Fibroblast of skin of right quadriceps (primary cell): ENCODE results near the gene TOM1L1.
"Not testable (repeated sequence)": the region's sequence is repeated elsewhere in the genome, so short reads cannot be mapped to it uniquely, and the experiment has no call there.

ENCODE experiments used
- DNase-seq: peaks from one replicate; pipeline ENCODE4 v3.0.0-alpha.2; 2013

Gene TOM1L1, protein sequence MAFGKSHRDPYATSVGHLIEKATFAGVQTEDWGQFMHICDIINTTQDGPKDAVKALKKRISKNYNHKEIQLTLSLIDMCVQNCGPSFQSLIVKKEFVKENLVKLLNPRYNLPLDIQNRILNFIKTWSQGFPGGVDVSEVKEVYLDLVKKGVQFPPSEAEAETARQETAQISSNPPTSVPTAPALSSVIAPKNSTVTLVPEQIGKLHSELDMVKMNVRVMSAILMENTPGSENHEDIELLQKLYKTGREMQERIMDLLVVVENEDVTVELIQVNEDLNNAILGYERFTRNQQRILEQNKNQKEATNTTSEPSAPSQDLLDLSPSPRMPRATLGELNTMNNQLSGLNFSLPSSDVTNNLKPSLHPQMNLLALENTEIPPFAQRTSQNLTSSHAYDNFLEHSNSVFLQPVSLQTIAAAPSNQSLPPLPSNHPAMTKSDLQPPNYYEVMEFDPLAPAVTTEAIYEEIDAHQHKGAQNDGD

DNA sequence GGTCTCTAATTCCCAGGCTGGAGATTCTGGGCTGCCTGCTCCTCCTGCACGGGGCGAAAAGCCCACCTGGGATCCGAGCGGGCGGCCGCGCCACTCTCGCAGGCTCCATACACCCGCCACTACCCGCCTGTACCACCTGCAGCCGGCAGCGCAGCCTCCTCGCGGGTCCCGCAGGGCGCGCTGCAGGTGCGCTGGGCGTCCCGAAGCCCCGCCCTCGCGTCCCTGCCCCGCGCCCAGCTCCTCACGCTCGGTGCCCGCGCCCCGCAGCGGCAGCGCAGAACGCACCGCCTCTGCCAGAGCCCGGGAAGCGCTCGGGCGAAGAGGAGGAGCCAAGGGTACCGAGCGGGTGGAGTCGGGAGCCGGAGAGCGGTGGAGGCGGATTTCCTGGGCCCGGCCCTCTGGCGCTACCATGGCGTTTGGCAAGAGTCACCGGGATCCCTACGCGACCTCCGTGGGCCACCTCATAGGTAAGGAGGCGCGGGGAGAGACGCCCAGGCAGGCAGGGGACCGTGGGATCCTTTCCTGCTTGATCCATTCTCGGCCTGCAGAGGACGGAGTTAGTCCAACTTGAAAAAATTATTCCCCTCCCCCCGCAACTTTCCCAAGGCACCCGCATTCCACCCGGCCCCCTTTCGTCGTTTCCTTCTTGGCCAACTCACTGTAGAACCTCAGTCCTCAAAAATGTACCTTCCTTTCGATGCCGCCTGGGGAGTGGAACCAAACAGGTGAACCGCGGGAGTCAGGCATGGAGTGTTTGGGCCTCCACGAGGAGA, at the start of gene TOM1L1:
TSS of gene TOM1L1 (plus strand) at position 396 of the 773 bp plus-strand sequence. CDS start at position 410, 14 bp downstream.
- DNase-seq, result peak; percentile 50

GRCh38 chr17:54859187-54859586, 41.5 kb upstream of the TOM1L1 start:
- no peak for DNase-seq

DNA sequence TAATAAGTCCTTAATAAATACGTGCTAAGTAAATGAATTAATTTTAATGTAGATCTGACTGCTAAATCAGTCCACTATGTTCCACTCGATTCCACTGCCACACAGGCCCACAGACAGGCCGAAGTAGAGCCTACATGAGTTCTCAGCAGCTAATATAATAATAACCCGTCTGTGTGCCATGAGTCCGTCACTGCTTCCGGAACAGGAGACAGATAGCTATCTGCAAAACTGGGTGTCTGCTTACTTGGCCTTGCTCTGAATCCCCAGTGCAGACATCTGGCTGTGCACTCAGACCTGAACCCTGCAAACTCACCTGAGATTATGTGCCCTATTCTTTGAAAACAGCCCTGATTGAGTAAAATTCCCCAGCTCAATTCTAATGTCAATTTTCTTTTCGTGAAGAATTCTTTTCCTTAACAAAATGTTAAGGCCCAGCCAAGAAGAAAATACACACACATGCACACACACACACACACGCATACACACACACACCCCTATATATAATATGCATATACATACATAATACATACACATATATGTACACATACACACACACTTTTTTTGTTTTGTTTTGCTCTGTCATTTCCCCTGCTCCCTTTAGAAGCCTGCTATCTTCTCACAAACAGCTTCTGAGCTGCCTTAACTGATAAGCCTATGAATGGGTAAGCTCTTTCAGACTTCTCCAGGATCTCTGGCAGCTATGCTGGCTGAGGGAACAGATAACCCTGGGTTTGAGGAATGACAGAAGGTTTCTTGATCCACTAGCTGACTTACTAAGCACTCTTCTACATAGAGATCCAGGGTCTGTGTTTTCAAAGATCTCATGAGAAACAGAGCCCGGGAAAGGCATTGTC, 39.8 kb upstream of the TOM1L1 start:
- DNase-seq, result no peak

DNA sequence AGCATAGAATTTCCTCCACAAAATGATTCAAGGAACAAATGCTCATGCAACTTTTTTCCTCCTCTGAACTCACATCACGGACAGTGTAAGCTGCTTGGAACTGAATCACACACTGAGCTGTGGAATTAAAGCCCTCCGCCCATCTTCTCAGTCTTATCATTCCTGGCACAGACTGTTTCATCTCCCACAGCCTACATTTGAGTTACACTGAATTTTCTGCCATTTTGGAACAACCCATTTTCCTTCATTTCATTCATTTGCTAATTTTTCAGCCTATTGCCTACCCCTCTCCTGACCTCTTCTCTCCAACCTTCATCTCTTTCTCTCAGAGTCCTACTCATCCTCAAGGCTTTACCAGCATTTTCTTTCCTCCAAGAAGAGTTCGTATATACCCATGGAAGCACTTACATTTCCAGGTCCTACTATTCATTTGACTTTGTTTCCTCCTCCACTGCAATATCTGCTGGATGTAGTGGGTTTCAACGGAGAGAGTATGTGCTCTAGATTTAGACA, 39.1 kb upstream of the TOM1L1 start:
- DNase-seq, result no peak

DNA sequence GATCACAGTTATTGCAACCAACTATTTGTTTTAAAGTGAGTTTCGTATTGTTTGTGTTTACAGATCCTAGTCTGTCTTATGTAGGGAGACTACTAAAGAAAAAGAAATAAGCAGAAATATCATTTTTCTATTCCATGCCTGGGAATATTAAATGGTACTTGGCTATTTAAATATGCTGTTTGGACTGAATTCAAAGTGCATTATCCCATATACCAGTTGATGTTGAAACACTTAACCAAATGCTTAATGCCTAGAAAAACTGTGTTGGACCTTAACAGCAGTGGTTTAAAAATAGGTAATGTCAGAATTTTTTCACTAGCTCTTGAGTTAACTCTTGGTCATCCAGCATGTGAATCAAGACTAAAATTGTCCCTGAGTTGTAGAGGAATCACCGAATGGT, 37.5 kb upstream of the TOM1L1 start:
- no peak for DNase-seq

- no peak for DNase-seq
Observed at GRCh38 chr17:54864070-54864469, 36.6 kb upstream of the TOM1L1 start.

DNA sequence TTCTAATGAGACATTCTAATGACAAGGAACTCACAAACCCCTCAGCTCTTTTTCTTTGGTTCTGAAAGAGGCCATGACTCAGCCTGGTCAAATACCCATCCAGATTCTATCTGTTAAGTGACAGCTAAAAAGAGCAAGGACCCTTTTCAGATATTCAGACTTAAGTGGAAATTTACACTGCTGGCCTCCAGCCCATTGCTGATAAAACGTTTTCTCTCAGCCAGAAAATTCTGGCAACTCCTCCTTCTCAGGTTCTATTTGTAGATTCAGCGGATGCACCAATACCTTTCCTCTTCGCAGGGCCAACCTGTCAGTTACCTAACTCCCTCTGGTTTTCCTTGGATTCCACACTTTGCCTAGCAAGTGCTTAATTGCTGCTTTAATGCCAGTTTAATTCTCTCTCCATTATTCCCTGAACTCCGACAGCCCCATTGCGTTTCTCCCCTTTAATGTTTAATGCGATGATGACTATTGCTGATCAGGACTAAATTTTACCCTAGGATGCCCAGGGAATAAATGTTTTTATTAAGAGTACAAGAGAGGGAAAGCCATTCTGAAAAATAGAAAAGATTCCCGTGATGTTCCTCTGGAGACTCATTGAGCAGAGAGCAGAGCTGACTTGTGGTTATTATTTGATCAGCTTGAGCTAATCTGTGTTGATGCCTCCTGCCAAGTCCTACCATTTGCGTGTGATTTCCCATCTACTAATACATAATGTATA, 35.9 kb upstream of the TOM1L1 start:
- no peak for DNase-seq

DNA sequence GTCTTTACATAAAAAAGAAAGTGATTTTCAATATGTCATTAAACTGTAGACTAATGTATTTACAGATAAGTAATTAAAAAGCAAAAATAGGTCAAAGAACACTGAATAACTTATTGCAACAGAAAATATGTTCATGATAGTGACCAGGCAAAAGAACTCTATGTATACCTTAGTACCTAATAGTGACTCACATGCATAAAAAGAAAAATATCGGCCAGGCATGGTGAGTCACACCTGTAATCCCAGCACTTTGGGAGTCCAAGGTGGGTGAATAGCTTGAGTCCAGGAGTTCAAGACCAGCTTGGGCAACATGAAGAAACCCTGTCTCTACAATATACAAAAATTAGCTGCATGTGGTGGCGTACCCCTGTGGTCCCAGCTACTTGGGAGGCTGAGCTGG, 33.0 kb upstream of the TOM1L1 start:
- no peak for DNase-seq

- no peak for DNase-seq
Observed at GRCh38 chr17:54870671-54871175, 29.9 kb upstream of the TOM1L1 start.

DNA sequence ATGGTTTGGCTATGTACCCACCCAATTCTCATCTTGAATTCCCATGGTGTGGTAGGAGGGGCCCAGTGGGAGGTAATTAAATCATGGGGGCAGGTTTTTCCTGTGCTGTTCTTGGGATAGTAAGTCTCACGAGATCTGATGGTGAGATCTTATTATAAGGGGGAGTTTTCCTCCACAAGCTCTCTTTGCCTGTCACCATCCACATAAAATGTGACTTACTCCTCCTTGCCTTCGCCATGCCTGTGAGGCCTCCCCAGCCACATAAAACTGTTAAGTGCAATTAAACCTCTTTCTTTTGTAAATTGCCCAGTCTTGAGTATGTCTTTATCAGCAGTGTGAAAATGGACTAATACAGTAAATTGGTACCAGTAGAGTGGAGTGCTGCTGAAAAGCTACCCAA, 24.7 kb upstream of the TOM1L1 start:
- not testable (repeated sequence) for DNase-seq

DNA sequence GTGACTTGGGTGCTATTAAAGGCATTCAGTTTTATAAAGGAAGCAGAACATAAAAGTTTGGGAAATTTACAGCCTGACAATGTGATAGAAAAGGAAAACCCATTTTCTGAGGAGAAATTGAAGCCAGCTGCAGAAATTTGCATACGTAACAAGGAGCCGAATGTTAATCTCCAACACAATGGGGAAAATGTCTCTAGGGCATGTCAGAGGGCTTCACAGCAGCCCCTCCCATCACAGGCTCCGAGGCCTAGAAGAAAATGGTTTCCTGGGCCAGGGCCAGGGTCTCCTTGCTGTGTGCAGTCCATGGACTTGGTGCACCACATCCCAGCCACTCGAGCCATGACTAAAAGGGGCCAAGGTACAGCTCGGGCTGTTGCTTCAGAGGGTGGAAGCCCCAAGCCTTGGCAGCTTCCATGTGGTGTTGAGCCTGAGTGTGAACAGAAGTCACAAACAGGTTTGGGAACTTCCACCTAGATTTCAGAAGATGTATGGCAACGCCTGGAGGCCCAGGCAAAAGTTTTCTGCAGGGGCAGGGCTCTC, 23.9 kb upstream of the TOM1L1 start:
- no peak for DNase-seq

GRCh38 chr17:54881255-54881972, 19.2 kb upstream of the TOM1L1 start:
- DNase-seq, result no peak

DNA sequence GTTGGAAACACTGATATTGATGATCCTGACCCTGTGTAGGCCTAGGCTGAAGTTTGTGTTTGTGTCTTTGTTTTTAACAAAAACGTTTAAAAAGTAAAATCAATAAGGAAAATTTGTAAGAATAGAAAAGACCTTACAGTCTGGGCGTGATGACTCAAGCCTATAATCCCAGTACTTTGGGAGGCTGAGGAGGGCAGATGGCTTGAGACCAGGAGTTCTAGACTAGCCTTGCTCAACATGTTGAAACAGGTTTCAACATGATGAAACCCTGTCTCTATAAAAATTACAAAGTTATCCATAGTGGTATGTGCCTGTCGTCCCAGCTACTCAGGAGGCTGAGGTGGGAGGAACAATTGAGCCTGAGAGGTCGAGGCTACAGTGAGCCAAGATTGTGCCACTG, 18.3 kb upstream of the TOM1L1 start:
- DNase-seq, result no peak

GRCh38 chr17:54882950-54883349, 17.7 kb upstream of the TOM1L1 start:
- no peak for DNase-seq

DNA sequence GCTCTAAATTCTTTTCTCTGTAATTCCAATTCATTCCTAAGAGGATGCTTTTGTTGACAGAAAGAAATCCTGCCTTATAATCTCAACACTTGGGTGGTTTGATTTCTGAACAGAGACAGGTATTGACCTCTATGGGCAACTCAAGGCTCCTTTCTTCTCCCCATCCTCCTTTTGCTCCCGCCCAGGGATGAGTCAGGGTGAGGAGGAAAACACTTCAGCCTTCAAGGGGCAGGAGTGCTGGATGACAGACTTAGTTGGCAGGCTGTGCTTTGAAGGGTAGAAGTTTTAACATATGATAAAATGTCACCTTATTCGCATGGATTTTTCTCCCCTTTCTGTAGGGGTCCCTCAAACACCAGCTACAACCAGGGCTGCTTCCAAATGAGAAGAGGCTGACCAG, 16.7 kb upstream of the TOM1L1 start:
- no peak for DNase-seq

GRCh38 chr17:54887787-54888186, 12.9 kb upstream of the TOM1L1 start:
- no peak for DNase-seq

GRCh38 chr17:54888254-54888653, 12.4 kb upstream of the TOM1L1 start:
- no peak for DNase-seq

DNA sequence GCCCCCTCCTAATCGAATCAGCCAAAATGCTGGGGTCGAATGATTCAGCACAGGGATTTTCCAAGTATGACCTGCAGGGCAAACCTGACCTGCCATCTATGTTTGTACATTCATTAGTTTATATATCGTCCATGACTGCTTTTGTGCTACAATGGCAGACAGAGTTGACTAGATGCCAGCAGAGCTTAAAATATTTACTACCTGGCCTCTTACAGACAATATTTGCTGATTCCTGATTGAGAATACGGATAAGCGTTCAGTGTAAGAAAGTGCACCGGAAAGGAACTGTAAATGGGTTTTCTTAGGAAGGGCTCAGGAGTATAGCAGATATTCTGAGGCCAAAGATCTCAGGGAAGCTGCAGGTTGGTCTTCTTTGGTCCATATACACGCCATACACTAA, 11.7 kb upstream of the TOM1L1 start:
- no peak for DNase-seq

DNA sequence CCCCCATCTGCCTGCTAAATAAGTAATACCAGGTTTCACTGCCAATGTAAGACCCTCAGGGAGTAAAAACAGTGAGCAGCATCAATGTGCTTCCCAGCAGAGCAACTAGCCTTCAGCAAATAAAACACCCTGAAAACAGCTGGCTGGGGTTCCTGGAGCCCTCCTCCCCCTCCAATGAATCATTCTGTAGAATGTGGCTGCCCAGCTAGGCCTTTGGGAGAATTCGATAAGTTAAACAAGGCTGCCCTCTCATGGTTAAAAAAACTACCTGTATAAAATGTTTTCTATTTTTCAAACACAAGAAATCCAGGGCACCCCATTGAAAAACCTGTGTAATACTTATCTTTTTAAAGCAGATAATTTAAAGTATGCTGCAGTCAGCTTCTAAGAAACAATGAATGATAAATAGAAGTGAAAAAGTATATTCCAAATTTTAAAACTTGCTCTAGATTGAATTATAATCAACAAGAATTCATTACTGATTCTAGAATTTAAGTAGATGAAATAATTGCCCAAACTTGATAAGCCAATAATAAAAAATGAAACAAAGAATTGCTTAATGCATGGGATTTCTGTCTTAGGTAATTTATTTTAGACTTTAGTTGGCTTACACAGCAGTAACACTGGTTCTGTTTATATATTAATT, 9.4 kb upstream of the TOM1L1 start:
- peak; percentile 73 for DNase-seq

- DNase-seq, result no peak
Observed at GRCh38 chr17:54892360-54892759, 8.3 kb upstream of the TOM1L1 start.
